GM19239 (cell line): ENCODE measurements around the gene DVL1.

Experiments used
- DNase-seq: peaks from one replicate; pipeline ENCODE4 v3.0.0; 2011; ENCODE audit warnings: low spot score; ENCODE audit not compliant: insufficient read length
- FAIRE-seq: peaks from 2 replicates; lab custom pipeline; 2011; peaks lifted over from hg19 to GRCh38; lab: Jason Lieb, UNC

DVL1 gene

GRCh38 chr1:1291023-1291528 lies 58.1 kb downstream of the DVL1 start:
- no peak for FAIRE-seq
- DNase-seq = no peak

GRCh38 chr1:1290238-1290731 lies 58.9 kb downstream of the DVL1 start:
- DNase-seq = peak; percentile 93
- no peak for FAIRE-seq

GRCh38 chr1:1287288-1288110 lies 61.7 kb downstream of the DVL1 start:
- FAIRE-seq = no peak
- DNase-seq = no peak

- DNase-seq (no peak), FAIRE-seq (no peak)
Observed at GRCh38 chr1:1286313-1287261, 62.6 kb downstream of the DVL1 start.

GRCh38 chr1:1285611-1286311 lies 63.5 kb downstream of the DVL1 start:
- DNase-seq (no peak), FAIRE-seq (no peak)
